ENCODE data around the gene PRKCZ.

- no peak for TF ChIP-seq CTCF (conservative IDR thresholded peaks at IDR 0.05; ENCODE audit: low read depth in 2 of 2)
- no peak for TF ChIP-seq POLR2AphosphoS5 (IDR thresholded peaks at IDR 0.05; ENCODE audit: low read depth)
- TF ChIP-seq EZH2 (IDR thresholded peaks at IDR 0.05; ENCODE audit: low read depth, unreplicated experiment): no peak
- TF ChIP-seq EZH2phosphoT487 (IDR thresholded peaks at IDR 0.05; ENCODE audit: unreplicated experiment): no peak
- no peak for TF ChIP-seq REST (IDR thresholded peaks at IDR 0.05; ENCODE audit: unreplicated experiment)
- TF ChIP-seq ZNF331 (CRISPR knock-in tag; IDR thresholded peaks at IDR 0.05; ENCODE audit: low read depth): no peak
- TF ChIP-seq ETS1 (IDR thresholded peaks at IDR 0.05): no peak
- no peak for TF ChIP-seq JUNB (IDR thresholded peaks at IDR 0.05; ENCODE audit: unreplicated experiment)
- TF ChIP-seq CREB1 (CRISPR knock-in tag; IDR thresholded peaks at IDR 0.05; ENCODE audit: low read depth): no peak
Measured at GRCh38 chr1:2050461-2050792, 216 bp downstream of the PRKCZ start.
